A673 (cell line): Measurements from ENCODE around the gene KLK11.

Experiments used
- EZH2 ChIP-seq: fragments of 200-600 bp; sonication (generic); IDR thresholded peaks from 2 replicates; pipeline ENCODE4 v1.6.1; 2017; ENCODE audit warnings: borderline replicate concordance, low read depth, mild to moderate bottlenecking, mixed read lengths, antibody characterized with exemption, low read length; ENCODE audit not compliant: poor library complexity, severe bottlenecking
- TF ChIP-seq, protein P1 (sequence below): fragments of 300-800, 200-600 bp; sonication (generic); conservative IDR thresholded peaks from 2 replicates; pipeline ENCODE4 v1.5.1; 2017; ENCODE audit warnings: low read depth, mild to moderate bottlenecking, antibody characterized with exemption, low read length, moderate library complexity, mixed read lengths

DNA sequence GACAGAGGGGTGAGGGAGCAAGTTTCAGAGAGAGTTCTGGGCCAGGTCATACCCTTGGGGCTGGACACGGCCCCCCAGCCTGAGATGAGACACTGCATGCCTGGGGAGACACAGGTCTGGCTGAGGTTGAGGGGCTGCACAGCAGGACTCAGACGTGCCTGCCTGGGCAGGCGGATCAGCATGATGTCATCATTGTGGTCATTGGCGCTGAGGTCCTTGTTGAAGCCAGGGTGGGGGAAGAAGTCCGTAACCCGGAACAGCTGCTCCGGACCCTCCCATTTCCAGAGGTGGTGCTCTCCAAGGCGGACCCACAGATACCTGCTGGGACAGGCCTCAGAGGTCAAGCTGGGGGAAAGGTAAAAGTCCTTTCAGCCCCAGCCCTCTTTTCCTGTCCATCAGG is 20.0 kb downstream of the KLK11 start:
- no peak for TF ChIP-seq EZH2
- TF ChIP-seq, protein P1, sequence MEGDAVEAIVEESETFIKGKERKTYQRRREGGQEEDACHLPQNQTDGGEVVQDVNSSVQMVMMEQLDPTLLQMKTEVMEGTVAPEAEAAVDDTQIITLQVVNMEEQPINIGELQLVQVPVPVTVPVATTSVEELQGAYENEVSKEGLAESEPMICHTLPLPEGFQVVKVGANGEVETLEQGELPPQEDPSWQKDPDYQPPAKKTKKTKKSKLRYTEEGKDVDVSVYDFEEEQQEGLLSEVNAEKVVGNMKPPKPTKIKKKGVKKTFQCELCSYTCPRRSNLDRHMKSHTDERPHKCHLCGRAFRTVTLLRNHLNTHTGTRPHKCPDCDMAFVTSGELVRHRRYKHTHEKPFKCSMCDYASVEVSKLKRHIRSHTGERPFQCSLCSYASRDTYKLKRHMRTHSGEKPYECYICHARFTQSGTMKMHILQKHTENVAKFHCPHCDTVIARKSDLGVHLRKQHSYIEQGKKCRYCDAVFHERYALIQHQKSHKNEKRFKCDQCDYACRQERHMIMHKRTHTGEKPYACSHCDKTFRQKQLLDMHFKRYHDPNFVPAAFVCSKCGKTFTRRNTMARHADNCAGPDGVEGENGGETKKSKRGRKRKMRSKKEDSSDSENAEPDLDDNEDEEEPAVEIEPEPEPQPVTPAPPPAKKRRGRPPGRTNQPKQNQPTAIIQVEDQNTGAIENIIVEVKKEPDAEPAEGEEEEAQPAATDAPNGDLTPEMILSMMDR: no peak
